Hematopoietic multipotent progenitor cell treated with erythropoietin and hydrocortisone succinate and interleukin-3 and kit ligand, for 15 days (in vitro differentiated cells): ENCODE data around the gene EXOG.

Experiments used
- DNase-seq: peaks from one replicate; pipeline ENCODE4 v3.0.0-alpha.2; 2015; ENCODE audit warnings: low spot score

Gene EXOG

DNA sequence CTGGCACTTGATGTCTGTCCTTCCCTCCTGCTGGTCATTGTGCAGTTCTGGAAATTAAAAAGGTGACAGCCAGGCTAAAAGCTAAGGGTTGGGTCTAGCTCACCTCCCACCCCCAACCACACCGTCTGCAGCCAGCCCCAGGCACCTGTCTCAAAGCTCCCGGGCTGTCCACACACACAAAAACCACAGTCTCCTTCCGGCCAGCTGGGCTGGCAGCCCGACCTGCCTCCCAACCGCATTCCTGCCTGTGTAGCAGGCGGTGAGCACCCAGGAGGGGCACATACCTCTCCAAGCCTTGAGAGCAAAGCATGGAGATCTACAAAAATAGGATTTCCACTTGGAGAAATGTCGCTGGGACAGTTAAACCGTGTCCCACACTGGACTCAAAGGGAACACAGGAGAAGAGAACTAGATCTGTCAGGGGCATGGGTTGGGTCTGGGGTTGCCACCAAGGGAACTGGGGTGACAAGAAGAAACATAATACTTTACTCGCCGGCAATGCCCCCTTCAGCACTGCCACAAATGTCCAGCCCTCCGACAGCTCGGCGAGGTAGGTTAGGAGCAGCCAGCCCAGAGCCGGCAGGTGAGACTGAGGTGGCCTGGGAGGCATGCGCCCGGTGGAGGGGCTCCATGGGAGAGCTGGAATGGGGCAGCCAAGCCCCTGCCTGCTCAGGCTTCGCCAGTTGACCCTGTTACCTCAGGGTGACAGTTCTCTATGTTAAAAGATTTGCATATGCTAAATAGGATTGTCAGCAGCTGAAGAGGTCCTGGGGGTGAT is 52.2 kb downstream of the EXOG start:
- no peak for DNase-seq

DNA sequence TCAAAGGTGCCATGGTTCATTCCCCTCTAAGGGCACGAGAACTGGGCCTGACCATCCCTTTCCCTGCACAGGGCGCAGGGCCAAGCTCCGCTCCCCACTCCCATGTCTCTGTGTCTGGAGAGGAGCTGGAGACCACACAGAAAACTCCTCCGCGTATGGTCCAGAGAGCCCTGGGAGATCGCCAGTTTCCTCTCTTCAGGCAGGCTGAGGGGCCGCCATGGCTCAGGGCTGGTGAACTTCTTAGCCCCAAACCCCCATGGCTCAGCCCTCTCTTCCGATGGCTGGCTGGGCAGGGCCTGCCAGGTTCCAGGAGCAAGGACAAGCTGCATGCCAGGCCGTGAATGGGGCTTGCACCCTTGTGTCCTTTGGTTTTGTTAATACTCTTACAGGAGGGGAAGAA is 52.9 kb downstream of the EXOG start:
- DNase-seq = no peak

DNA sequence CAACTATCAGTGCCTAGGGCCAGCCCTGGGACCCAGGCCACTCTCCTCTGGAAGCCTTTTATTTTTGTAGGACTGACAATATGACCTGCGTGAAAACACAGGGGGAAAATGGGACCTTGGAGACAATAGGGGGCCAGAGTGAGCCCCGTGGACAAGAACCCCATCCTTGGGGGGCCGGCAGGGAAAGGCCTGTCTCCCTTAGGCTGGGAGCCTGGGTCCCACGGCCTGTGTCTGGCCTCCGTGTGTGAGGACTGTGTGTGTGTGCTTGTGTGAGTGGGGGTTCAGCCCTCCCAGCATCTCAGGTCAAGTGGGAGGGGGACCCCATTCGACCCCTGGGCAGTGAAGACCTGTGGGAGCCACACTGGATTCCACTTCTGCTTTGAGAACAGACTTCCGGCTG is 53.3 kb downstream of the EXOG start:
- no peak for DNase-seq

DNA sequence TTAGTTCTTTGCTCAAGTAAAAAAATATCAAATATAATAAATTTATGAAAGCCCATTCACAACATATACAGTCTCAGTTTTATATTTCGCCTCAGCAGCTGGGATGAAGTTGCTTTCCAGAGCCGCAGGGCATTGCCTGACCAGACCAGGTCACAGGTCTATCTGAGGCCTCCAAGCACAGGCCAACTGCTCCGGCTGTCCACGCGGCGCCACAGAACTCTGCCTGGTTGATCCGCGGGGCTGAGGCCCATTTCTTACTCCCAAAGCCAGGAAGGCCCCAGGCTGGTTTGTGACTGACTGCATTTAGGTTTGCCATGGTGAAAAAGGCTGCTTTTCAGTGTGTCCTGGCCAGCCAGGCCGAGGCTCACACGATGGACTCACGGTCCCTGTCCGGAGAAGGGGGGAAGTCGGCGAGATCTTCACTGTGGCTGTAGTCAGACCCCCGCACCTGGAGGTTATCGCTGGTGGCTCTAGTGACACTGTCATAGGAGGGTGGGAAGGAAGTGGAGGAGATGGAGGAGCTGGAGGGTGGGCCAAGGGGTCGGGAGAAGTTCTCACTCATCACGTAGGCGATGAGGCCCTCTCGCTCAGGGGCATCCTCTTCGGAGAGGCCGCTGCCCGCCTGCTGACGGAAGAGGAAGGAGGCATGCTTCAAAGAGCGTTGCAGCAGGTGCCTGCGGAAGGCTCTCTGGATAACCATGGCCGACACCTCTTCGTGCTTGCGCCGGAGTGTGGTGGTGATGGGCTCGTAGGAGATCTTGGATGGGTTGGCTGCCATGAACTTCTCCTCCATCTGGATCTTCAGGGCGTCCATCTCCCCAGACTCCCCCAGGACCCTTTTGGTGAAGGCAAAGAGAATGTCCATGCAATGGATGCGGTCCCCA is 54.1 kb downstream of the EXOG start:
- DNase-seq = no peak

DNA sequence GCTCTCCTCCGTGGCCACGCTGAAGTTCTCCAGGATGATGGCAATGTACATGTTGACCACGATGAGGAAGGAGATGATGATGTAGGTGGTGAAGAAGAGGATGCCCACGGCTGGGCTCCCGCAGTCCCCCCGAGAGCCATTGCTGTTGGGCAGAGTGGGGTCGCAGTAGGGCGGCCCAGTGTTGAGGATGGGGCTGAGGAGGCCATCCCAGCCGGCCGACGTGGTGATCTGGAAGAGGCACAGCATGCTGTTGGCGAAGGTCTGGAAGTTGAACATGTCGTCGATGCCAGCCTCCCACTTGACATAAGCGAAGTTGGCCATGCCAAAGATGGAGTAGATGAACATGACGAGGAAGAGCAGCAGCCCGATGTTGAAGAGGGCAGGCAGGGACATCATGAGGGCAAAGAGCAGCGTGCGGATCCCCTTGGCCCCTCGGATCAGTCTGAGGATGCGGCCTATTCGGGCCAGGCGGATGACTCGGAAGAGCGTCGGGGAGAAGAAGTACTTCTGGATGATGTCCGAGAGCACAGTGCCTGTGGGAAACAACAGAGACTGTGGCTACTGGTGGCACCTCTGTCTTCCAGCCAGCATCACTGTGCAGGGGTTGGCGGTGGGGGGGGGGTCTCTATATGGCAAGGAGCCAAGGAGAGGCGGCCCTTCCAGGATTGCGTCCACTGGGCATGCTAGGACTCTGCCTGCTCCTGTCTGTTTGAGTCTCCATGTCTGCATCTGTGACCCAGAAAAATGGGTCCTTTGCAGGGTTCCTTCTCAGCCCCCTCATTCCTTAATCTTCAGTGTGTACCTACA is 55.1 kb downstream of the EXOG start:
- DNase-seq = no peak

DNA sequence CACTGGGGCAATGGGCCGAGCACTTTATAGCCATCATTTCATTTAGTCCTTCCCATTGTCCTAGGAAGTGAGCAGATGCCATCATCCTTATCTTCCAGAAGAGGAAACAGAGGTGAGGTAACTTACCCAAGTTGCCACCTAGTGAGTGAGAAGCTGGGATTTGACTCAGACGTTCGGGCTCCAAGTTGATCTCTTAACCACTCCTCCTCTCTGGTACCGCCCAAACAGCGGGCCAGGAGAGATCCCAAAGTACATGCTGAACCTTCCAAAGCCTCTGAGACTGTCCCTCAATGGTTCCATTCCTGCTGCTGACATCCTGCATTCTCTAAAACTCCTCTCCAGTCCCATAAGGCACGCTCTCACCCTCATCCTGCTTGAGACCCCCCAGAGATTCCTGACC is 56.2 kb downstream of the EXOG start:
- DNase-seq = no peak

DNA sequence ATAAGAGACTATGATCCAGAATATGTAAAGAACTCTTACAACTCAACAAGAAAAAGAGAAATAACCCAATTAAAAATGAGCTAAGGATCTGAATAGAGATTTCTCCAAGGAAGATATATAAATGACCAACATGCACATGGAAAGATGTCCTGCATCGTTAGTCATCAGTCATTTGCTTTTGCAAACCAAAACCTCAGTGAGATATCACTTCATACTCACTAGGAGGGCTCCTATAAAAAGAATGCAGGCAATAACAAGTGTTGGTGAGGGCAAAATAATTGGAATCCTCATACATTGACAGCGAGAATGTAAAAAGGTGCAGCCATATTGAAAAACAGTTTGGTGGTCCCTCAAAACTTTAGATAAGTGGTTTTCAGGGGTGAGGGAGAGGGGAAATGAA is 56.9 kb downstream of the EXOG start:
- no peak for DNase-seq

DNA sequence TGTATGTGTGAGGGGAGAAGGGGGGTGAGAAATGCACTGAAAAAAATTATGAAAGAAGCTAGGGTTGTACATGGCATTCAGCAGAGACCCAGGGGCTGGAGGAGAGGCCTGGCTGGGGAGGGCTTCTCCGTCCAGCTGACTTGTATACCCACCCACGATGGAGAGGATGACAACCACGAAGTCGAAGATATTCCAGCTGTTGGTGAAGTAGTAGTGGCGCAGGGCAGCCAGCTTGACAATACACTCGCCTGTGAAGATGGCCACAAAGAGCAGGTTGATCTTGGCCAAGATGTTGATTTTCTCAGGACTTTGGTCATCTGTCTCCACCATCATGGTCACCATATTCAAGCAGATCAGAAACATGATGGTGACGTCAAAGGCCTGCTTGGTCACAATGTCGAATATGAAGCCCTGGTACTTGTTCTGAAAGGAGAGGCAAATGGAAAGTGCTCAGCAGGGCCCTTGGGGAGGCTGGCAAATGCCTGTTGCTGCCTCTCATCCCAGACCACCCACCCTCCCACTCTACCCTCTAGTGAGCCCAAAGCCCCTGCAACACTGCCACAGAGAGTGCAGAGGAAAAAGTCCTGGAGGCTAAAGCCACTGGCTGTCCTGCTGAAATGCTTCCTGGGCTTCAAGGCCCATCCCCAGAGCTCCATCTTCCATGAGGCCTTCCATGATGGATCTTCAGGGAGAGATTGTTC is 58.1 kb downstream of the EXOG start:
- no peak for DNase-seq

DNA sequence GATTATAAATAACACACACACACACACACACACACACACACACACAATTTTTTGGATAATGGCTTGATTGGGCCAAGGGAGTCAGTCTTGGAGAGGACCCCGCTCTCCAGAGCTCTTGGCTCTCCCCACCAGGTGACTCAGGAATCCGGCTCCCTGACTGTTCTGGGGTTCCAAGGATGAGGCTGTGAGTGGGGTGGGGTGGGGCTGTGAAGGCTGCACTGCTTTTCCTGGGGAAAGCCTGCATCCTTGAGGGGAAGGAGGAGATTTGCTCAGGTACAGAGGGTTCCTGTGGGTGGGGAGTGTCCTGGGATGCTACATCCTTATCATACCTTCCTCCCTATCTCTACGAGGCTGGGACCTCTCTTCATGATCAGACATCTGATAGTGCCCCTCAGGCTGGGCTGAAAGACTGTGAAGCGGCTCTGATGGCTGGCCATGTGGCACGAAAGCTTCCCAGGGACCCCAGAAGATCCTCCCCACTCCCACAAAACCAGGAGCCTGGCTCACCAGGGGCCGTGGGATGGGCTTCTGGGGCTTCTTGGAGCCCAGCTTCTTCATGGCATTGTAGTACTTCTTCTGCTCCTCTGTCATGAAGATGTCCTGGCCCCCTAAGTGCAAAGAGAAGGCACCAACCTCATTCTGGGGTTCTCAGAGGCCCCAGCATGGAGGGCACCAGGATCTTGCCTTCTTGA is 59.2 kb downstream of the EXOG start:
- DNase-seq = no peak

DNA sequence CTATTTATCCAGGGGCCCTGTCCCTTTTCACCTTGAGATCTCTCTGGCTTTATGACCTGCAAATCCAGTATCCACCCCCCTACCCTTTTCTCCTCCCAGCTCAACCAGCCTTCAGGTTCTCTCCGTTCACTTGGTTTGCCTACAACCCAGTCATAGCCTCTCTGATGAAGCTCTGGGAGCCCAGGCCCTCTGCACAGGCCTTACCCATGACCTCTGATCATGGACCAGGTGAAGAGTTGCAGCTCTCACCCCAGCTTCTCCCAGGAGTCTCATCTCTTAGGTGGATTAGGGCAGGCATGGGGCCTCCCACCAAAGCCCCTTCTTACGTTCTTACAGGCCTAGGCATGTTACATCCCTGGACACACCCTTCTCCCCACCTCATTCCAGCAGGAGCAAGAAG is 59.8 kb downstream of the EXOG start:
- DNase-seq = no peak

DNA sequence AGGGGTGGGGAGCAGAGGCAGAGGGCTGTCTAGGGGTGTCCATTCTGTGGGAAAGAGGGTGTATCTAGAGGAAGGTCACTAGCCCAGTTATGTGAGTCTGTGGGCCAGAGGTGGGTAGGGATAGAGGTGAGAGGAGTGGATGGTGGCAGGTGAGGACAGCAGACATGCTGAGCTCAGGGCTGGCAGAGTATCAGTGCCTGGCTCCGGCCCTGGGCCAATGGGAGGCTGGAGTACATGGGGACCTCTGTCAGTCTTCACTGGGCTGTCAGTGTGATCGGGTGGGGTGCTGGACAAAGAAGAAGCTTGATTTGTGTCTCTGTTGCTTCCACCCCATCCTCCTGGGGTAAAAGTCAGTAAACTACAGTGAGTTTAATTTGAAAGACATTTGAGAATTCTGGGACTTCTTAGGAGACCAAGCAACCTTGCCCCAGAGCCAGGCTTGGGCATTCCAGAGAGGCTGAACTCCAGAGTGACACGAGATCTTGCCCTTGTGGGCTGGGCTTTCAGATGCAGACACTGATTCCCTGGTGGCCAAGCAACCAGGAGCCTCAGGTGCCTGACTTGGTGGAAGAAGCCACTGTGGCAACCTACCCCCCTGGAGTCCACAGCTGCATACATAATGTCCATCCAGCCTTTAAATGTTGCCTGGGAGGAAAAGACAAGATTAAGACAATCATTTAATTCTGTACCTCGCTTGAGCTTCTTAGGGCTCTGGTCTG is 60.7 kb downstream of the EXOG start:
- no peak for DNase-seq

DNA sequence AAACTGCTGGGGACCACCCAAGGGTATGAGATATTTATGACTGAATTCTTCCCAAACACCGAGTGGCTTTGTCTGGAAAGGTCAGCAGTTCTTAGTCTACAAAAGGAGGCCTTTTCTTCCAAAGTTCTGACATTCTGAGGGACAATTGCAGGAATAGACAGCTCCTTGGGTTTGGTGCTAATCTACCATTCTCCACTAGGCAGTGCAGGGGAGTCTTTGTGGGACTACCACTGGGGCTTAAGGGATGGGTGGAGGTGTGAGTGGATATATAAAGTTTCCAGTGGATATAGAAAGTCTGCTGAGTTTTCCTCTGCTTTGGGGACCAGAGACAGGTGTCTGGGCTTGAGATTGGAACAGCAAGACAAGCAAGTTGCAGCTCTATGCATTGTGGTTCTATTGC is 62.7 kb downstream of the EXOG start:
- no peak for DNase-seq

DNA sequence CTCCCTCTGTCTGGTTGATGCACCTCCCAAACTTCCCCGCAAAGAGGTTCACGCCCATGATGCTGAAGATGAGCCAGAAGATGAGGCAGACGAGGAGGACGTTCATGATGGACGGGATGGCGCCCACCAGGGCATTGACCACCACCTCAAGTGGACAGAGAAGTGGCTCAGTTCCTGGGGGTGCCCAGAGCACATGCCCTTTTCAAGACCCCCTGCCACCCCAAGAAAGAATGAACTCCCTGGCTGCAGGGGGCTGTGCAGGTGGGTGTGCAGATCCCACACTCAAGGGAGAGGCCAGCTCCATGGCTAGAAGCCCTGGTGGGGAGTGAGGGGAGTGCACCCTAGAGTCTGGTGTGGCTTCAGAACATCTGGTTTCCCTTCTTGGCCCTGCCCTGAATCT is 64.1 kb downstream of the EXOG start:
- no peak for DNase-seq

DNA sequence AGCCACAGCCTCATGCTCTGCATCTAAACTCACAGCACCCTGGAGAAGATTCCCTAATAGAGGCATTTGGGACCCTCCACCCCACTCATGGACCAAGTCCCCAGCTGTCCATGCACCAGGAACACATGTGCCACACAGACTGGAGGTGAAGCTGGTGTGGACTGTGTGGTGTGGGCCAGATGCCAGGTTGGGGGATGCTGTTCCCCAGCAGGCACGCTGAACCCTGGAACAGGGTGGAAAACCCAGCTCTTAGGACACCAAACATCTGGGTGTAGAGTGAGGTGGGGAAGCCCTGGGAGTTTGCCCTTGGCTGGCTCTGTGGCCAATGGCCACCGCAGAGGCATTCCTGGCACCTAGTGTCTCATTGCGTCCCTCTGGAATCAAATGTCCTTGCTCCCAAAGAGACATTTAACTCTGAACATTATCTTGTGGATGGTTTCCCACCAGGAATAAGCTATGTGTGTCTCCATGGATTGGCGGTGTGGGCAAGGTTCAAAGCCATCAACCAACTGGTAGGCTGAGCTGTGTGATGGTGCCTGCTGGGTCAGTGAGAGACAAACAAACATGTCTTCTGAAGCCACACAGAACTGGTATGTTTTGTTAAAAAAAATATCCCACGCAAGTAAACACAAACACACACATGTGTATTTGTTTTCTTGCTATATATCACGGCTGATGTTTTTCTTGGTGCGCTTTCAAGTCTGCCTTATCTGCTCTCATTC is 65.0 kb downstream of the EXOG start:
- no peak for DNase-seq

DNA sequence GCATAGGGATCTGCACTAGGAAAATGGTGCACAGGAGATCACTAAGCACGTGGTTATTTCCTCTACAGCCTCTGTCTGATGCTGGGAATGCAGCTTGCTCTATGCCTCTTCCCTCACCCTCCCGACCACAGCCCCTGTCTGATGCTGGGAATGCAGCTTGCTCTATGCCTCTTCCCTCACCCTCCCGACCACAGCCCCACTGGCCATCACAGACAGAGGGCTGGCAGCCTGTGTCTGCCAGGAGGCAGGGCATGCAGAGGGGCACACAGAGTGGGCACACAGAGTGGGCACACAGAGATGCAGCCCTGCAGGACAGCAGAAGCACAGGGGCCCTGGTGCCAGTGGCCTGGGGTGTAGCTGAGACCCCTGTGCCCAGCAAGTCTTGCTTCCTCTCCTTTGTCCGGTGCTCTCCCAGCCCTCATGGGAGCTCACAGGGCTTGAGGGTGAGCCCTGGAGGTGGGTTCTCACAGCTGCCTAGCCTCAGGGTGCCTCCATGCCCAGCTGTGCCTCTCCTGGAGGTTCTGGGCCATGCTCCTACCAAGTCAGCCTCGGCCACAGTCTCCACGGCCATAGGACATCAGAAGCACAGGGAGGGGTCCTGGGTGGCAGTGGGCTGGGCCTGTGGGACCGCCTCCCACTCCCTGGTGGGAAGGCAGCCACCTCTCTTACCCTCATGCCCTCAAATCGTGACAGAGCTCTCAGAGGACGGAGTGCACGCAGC is 65.8 kb downstream of the EXOG start:
- no peak for DNase-seq

DNA sequence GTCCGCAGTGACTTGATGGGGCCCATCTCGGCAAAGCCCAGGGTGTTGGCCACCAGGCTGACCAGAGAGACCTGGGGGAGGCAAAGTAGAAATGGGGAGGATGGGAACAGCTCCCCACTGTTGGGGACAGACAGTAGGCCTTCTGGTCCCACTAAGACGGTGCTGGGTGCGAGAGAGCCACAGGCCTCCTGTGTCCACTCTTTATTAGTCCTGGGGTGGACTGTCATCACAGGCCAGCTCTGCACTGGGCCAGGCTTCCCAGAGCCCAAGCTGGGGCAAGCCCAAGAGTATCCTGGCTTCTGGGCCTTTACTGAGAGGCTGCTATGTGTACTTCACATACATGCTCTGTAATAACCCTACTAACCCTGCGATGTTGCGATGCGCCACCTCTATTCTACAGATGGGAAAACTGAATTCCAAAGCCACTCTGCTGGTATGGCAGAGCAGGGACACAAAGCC is 66.4 kb downstream of the EXOG start:
- no peak for DNase-seq

DNA sequence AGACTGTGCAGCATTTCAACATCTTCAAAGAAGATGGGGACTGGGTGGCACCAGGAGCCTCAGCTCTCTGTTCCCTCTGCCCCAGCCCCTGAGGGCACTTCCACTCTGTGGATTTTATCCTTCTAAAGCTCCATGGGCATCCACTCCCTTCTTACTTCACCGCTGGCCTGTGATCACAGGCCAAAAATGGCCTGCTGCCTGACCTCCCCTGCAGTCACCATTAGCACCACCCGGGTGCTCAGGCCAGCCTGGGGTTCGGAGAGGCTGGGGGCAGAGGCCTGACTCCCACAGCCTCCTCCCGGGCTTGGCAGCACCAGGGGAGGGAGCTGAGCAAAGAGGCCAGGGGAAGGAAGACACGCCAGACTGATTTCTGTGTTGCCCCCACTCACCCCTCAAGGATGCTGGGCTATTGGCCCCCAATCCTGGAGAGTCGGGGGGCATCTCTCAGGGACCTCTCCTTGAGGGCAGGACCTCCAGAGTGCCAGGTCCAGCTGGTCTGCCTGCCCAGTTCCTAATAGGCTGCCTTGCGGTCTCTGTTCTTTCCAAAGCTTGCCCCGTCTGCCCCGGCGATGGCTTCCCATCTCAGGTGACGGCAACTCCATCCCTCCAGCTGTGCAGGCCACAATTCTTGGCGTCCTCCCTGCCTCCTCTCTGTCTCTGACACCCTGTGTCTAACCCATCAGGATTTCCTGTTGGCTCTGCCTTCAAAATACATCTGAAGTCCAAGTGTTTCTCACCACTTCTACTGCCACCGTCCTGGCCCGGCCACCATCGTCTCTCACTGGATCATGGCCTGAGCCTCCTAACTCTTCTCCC is 67.1 kb downstream of the EXOG start:
- no peak for DNase-seq

DNA sequence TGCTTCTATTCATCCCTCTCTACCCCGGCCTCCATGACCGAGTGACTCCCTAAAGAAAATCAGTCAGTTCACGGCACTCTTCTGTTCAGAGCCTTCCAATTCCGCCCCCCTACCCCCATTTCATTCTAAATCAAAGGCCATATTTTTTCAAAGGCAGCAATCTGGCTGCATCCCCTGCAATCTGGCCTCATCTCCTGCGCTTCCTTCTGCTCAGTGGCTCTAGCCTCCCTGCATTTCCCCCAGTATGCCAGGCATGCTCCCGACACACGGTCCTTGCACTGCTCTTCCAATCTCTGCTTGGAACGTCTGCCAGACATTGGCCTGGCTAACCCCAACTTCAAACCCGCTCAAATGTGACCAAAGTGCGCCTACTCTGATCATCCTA is 67.7 kb downstream of the EXOG start:
- DNase-seq = no peak
